GM21723 (cell line): ENCODE measurements around the gene TIMP3.

Source experiments
- ATAC-seq: cut with Tn5 transposase; IDR thresholded peaks from one replicate; pipeline ENCODE4 v1.9.1; 2021; ENCODE audit warnings: mild to moderate bottlenecking, moderate library complexity; ENCODE audit not compliant: unreplicated experiment

TIMP3 gene

GRCh38 chr22:32877196-32877595 lies 75.7 kb downstream of the TIMP3 start:
- ATAC-seq = no peak

GRCh38 chr22:32879550-32879949 lies 78.0 kb downstream of the TIMP3 start:
- ATAC-seq = no peak

- no peak for ATAC-seq
Measured at GRCh38 chr22:32880061-32880460, 78.6 kb downstream of the TIMP3 start.

GRCh38 chr22:32880505-32880892 lies 79.0 kb downstream of the TIMP3 start:
- ATAC-seq = no peak

GRCh38 chr22:32880893-32881596 lies 79.5 kb downstream of the TIMP3 start:
- no peak for ATAC-seq

GRCh38 chr22:32882360-32882755 lies 80.9 kb downstream of the TIMP3 start:
- ATAC-seq = no peak

GRCh38 chr22:32882774-32883530 lies 81.4 kb downstream of the TIMP3 start:
- no peak for ATAC-seq

GRCh38 chr22:32887324-32887980 lies 85.9 kb downstream of the TIMP3 start:
- no peak for ATAC-seq

- no peak for ATAC-seq
Measured at GRCh38 chr22:32888976-32889375, 87.5 kb downstream of the TIMP3 start.

- no peak for ATAC-seq
Measured at GRCh38 chr22:32896891-32897290, 95.4 kb downstream of the TIMP3 start.

GRCh38 chr22:32897400-32897799 lies 95.9 kb downstream of the TIMP3 start:
- ATAC-seq = no peak

- ATAC-seq = no peak
Measured at GRCh38 chr22:32900886-32901635, 99.6 kb downstream of the TIMP3 start.

- no peak for ATAC-seq
Measured at GRCh38 chr22:32901925-32902324, 100.4 kb downstream of the TIMP3 start.

GRCh38 chr22:32903507-32903906 lies 102.0 kb downstream of the TIMP3 start:
- ATAC-seq = no peak

- ATAC-seq = no peak
Measured at GRCh38 chr22:32904044-32904443, 102.5 kb downstream of the TIMP3 start.

- no peak for ATAC-seq
Measured at GRCh38 chr22:32905400-32905799, 103.9 kb downstream of the TIMP3 start.

- no peak for ATAC-seq
Measured at GRCh38 chr22:32909581-32910428, 108.3 kb downstream of the TIMP3 start.

GRCh38 chr22:32910429-32910772 lies 108.9 kb downstream of the TIMP3 start:
- no peak for ATAC-seq

- no peak for ATAC-seq
Measured at GRCh38 chr22:32911503-32911902, 110.0 kb downstream of the TIMP3 start.
